Gastroesophageal sphincter (tissue), 4 donors: ENCODE measurements around the gene CCNH. TPM values are rescaled to one million over a fixed set of nuclear protein-coding genes. Genes with fewer than 3 reads are reported as not detected.

ENCODE experiments used
- ATAC-seq: fragments of 150-250 bp; one replicate; pipeline ENCODE4 v1.9.1; 2016; ENCODE audit warnings: mild to moderate bottlenecking, moderate library complexity
- H3K27ac ChIP-seq, 4 donors: fragments of 200-600 bp; sonication (generic) in 3 of 4; 1 replicate in 3 of 4; 2 replicates in 1 of 4; pipeline ENCODE4 v1.5.1; 2016 to 2019
- H3K27me3 ChIP-seq: fragments of 200-600 bp; sonication (generic); one replicate; pipeline ENCODE4 v1.5.1; 2019
- H3K36me3 ChIP-seq, 2 donors: fragments of 200-600 bp; sonication (generic); one replicate each; pipeline ENCODE4 v1.5.1; 2019; ENCODE audit warnings: control low read depth in 1 of 2
- H3K4me1 ChIP-seq, 3 donors: fragments of 200-600 bp; sonication (generic); 1 replicate in 2 of 3; 2 replicates in 1 of 3; pipeline ENCODE4 v1.5.1; 2016 to 2019; ENCODE audit warnings: control low read depth in 2 of 3
- H3K4me3 ChIP-seq, 2 donors: fragments of 200-600 bp; sonication (generic); one replicate each; pipeline ENCODE4 v1.5.1; 2019; ENCODE audit warnings: mild to moderate bottlenecking in 1 of 2, moderate library complexity in 1 of 2
- H3K9me3 ChIP-seq, 3 donors: fragments of 200-600 bp; sonication (generic); one replicate each; pipeline ENCODE4 v1.5.1; 2017 to 2019; ENCODE audit warnings: control low read depth in 2 of 3
- CTCF ChIP-seq, 4 experiments: fragments of 200-600 bp in 2 of 4; fragments of 450-650 bp in 2 of 4; sonication (generic) in 1 of 4; IDR thresholded peaks; one replicate each; pipeline ENCODE4 v1.5.1; 2017 to 2019; ENCODE audit warnings: antibody characterized with exemption in 4 of 4, mild to moderate bottlenecking in 2 of 4, moderate library complexity in 2 of 4
- EP300 ChIP-seq: sonication (generic); formaldehyde crosslinking; IDR thresholded peaks from one replicate; pipeline ENCODE4 v1.6.1; 2017; ENCODE audit warnings: antibody characterized with exemption, mild to moderate bottlenecking
- POLR2A ChIP-seq, 2 donors: fragments of 450-650 bp; IDR thresholded peaks; one replicate each; pipeline ENCODE4 v1.6.1; 2017; ENCODE audit warnings: antibody characterized with exemption in 2 of 2, mild to moderate bottlenecking in 2 of 2, moderate library complexity in 1 of 2
- POLR2AphosphoS5 ChIP-seq: sonication (generic); formaldehyde crosslinking; IDR thresholded peaks from one replicate; pipeline ENCODE4 v1.6.1; 2017; ENCODE audit warnings: antibody characterized with exemption
- WGBS, 2 donors: methylation state at CpG; one replicate each; pipeline ENCODE4 v1.1.5; 2018; ENCODE audit warnings: low coverage in 1 of 2; 5-methylcytosine and 5-hydroxymethylcytosine counted together
- total RNA-seq, 4 donors: library from RNA; depleted of rRNA; stranded (reverse); fragments of >200 nt; gene quantifications; one replicate each; pipeline ENCODE4 v1.1.0, GENCODE V29; 2016

The CCNH gene
- total RNA-seq, 4 donors from 2014 or later, result 32.0 to 125 (median 81.0) TPM

GRCh38 chr5:87432460-87432859 lies 19.7 kb upstream of the CCNH start:
- no peak overlapping the region for H3K4me3 ChIP-seq
- 43 to 49% methylated on average over 1 to 2 of the region's 2 CpGs for WGBS, 2 donors
- H3K36me3 ChIP-seq, result no peaks in the 10 kb centered on the region
- H3K27me3 ChIP-seq, result no peaks in the 10 kb centered on the region
- no peak for ATAC-seq
- TF ChIP-seq POLR2AphosphoS5 (no peak), POLR2A (IDR thresholded peaks at IDR 0.05) (no peak), EP300 (no peak), CTCF (IDR thresholded peaks at IDR 0.05) (no peak)
- no peak overlapping the region for H3K27ac ChIP-seq
- no peaks in the 10 kb centered on the region for H3K4me1 ChIP-seq
- no peaks in the 10 kb centered on the region for H3K9me3 ChIP-seq

- TF ChIP-seq POLR2AphosphoS5, result no peak
- no peak for TF ChIP-seq EP300
- no peak for TF ChIP-seq POLR2A (IDR thresholded peaks at IDR 0.05)
- no peak for TF ChIP-seq CTCF (IDR thresholded peaks at IDR 0.05)
- Histone ChIP-seq H3K4me3 (no peak overlapping the region), H3K36me3 (no peaks in the 10 kb centered on the region), H3K9me3 (no peaks in the 10 kb centered on the region), H3K27ac (no peak overlapping the region), H3K27me3 (no peaks in the 10 kb centered on the region), H3K4me1 (no peaks in the 10 kb centered on the region)
- no peak for ATAC-seq
Observed at GRCh38 chr5:87430863-87431457, 18.2 kb upstream of the CCNH start.

- no peaks in the 10 kb centered on the region for H3K36me3 ChIP-seq
- TF ChIP-seq POLR2AphosphoS5 (no peak), POLR2A (IDR thresholded peaks at IDR 0.05) (no peak), CTCF (IDR thresholded peaks at IDR 0.05) (no peak), EP300 (no peak)
- WGBS, 2 donors, result 50 to 75% methylated on average over 1 of the region's 1 CpG
- no peak overlapping the region for H3K27ac ChIP-seq
- H3K4me1 ChIP-seq, result no peaks in the 10 kb centered on the region
- ATAC-seq, result no peak
- H3K4me3 ChIP-seq, result no peak overlapping the region
- H3K9me3 ChIP-seq, result no peaks in the 10 kb centered on the region
- no peaks in the 10 kb centered on the region for H3K27me3 ChIP-seq
Observed at GRCh38 chr5:87423755-87424154, 11.0 kb upstream of the CCNH start.

GRCh38 chr5:87421307-87421706 lies 8.6 kb upstream of the CCNH start:
- Histone ChIP-seq H3K27me3 (no peaks in the 10 kb centered on the region), H3K4me1 (no peaks in the 10 kb centered on the region), H3K36me3 (no peaks in the 10 kb centered on the region), H3K4me3 (no peak overlapping the region), H3K27ac (no peak overlapping the region), H3K9me3 (no peaks in the 10 kb centered on the region)
- no peak for ATAC-seq
- TF ChIP-seq EP300 (no peak), POLR2A (IDR thresholded peaks at IDR 0.05) (no peak), CTCF (IDR thresholded peaks at IDR 0.05) (no peak), POLR2AphosphoS5 (no peak)

GRCh38 chr5:87418506-87418905 lies 5.8 kb upstream of the CCNH start:
- Histone ChIP-seq H3K4me1 (peaks cover 0 to 4% (median 0%) of the 10 kb centered on the region in 3 donors), H3K4me3 (no peak overlapping the region), H3K36me3 (no peaks in the 10 kb centered on the region), H3K27ac (no peak overlapping the region), H3K27me3 (no peaks in the 10 kb centered on the region), H3K9me3 (no peaks in the 10 kb centered on the region)
- ATAC-seq, result no peak
- no peak for TF ChIP-seq POLR2A (IDR thresholded peaks at IDR 0.05)
- no peak for TF ChIP-seq POLR2AphosphoS5
- TF ChIP-seq EP300, result no peak
- TF ChIP-seq CTCF (IDR thresholded peaks at IDR 0.05), result no peak
